KOPT-K1 (cell line): ENCODE data around the gene NPFFR1.

Source experiments
- H3K27ac ChIP-seq: fragments of 200-600 bp; sonication (generic); 2 replicates; pipeline ENCODE4 v1.5.1; 2016; ENCODE audit warnings: antibody characterized with exemption, mild to moderate bottlenecking, low read depth, low read length; ENCODE audit not compliant: poor library complexity, severe bottlenecking
- H3K36me3 ChIP-seq: fragments of 200-600 bp; sonication (generic); 2 replicates; pipeline ENCODE4 v1.5.1; 2017; ENCODE audit warnings: antibody characterized with exemption, mild to moderate bottlenecking, low read length, moderate library complexity; ENCODE audit not compliant: insufficient read depth
- H3K9me3 ChIP-seq: fragments of 200-600 bp; sonication (generic); 2 replicates; pipeline ENCODE4 v1.5.1; 2017; ENCODE audit warnings: antibody characterized with exemption, low read length, mild to moderate bottlenecking; ENCODE audit not compliant: insufficient read depth, poor library complexity, severe bottlenecking

The NPFFR1 gene

DNA sequence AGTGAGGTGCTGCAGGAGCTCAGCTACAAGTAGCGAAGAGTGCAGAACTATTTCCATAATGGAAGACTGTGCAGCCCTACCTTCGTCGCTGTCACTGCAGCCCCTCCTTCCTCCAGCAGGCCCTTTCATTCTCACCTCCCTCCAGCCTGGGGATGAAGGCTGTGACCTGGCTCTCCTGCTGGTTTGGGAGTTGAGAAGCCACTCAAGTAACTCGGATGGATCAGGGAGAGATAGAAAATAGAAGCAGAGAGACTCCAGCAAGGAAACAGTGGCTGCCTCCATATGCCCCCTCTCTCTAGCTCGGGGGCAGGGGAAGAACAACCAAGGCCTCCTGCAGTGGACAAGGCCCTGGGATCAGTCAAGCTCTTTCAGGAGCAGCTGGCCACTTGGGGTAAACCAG, 37.4 kb upstream of the NPFFR1 start:
- H3K9me3 ChIP-seq: no peaks in the 10 kb centered on the region
- H3K27ac ChIP-seq: no peak overlapping the region
- peaks cover 12% of the 10 kb centered on the region; the same call in 1 of the 2 replicates for H3K36me3 ChIP-seq

DNA sequence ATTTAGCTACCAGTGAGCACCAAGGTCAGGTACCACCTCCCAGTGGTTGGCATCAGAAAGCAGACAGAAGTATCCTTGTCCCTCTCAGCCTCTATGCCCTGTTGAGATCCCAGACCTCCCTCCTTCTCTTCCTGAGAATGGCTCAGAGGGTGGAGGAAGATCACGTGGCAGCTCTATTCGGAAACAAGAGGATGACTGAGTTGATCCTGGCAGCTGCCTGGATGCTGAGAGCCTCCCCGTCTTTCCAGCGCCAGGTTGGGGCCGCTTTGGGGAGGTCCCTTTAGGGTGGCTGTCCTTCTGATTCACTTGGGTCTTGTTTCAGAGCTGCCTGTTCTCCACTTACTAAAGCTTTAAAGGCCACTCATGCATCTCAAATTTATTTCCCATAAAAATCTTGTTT, 36.9 kb upstream of the NPFFR1 start:
- Histone ChIP-seq H3K36me3 (peaks cover 12% of the 10 kb centered on the region; the same call in 1 of the 2 replicates), H3K9me3 (no peaks in the 10 kb centered on the region), H3K27ac (no peak overlapping the region)

- Histone ChIP-seq H3K27ac (no peak overlapping the region), H3K9me3 (no peaks in the 10 kb centered on the region), H3K36me3 (peaks cover 12% of the 10 kb centered on the region; the same call in 1 of the 2 replicates)
Observed at GRCh38 chr10:70319824-70320223, 36.0 kb upstream of the NPFFR1 start.

DNA sequence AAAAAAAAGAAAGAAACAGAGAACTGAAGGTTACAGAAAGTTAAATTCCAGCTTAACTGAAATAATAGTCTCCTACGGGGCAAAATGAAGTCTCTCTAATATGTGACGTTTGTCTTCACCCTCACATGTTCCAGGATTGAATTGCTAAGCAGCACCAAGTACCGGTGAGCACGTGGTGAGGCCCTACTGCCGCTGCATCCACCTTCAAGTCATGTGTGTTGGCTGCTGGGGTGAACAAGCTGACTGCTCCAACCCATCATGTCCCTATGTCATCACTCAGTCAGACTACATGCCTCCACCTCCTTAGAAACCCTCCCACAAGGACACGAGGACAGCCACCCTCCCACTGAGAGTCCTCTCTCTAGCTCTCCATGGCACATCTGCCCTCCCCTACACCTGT, 35.4 kb upstream of the NPFFR1 start:
- Histone ChIP-seq H3K27ac (no peak overlapping the region), H3K36me3 (peaks cover 12% of the 10 kb centered on the region; the same call in 1 of the 2 replicates), H3K9me3 (no peaks in the 10 kb centered on the region)

GRCh38 chr10:70317943-70318318, 34.1 kb upstream of the NPFFR1 start:
- Histone ChIP-seq H3K9me3 (no peaks in the 10 kb centered on the region), H3K27ac (no peak overlapping the region), H3K36me3 (peaks cover 12% of the 10 kb centered on the region; the same call in 1 of the 2 replicates)

GRCh38 chr10:70317272-70317942, 33.6 kb upstream of the NPFFR1 start:
- no peak overlapping the region for H3K27ac ChIP-seq
- H3K36me3 ChIP-seq: peaks cover 12% of the 10 kb centered on the region; the same call in 1 of the 2 replicates
- no peaks in the 10 kb centered on the region for H3K9me3 ChIP-seq

GRCh38 chr10:70315815-70316214, 32.0 kb upstream of the NPFFR1 start:
- H3K9me3 ChIP-seq: no peaks in the 10 kb centered on the region
- no peaks in the 10 kb centered on the region; the same call in 1 of the 2 replicates for H3K36me3 ChIP-seq
- H3K27ac ChIP-seq: no peak overlapping the region

GRCh38 chr10:70315276-70315675, 31.5 kb upstream of the NPFFR1 start:
- Histone ChIP-seq H3K36me3 (no peaks in the 10 kb centered on the region; the same call in 1 of the 2 replicates), H3K9me3 (no peaks in the 10 kb centered on the region), H3K27ac (no peak overlapping the region)

GRCh38 chr10:70312972-70313371, 29.2 kb upstream of the NPFFR1 start:
- no peaks in the 10 kb centered on the region for H3K36me3 ChIP-seq
- no peak overlapping the region for H3K27ac ChIP-seq

GRCh38 chr10:70312249-70312648, 28.4 kb upstream of the NPFFR1 start:
- Histone ChIP-seq H3K36me3 (no peaks in the 10 kb centered on the region), H3K27ac (no peak overlapping the region), H3K9me3 (no peaks in the 10 kb centered on the region)

More at GRCh38 chr10:70312972-70313371, 29.2 kb upstream of the NPFFR1 start:
- no peaks in the 10 kb centered on the region for H3K9me3 ChIP-seq

DNA sequence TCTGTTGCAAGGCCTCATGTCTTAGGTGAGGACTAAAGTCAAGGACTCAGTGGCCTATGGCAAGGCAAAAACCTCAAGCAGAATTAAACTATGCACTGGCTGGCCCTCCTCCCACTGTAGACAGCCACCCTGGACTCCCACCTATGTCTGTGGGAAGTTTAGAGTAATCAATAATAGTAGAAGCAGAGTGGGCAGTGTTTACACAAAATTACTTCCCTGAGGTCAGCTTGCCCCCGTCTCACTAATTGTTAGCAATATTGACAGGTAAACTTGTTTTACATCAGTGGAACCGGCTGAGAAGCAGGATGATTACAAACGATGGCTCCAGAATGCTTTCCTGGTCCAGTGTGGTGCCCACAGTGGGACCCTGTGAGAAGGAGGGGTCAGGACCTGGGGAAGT, 27.9 kb upstream of the NPFFR1 start:
- H3K27ac ChIP-seq: no peak overlapping the region
- H3K9me3 ChIP-seq: no peaks in the 10 kb centered on the region

GRCh38 chr10:70309661-70310060, 25.9 kb upstream of the NPFFR1 start:
- Histone ChIP-seq H3K27ac (no peak overlapping the region), H3K9me3 (no peaks in the 10 kb centered on the region), H3K36me3 (no peaks in the 10 kb centered on the region)

More for the DNA sequence above, 27.9 kb upstream of the NPFFR1 start:
- H3K36me3 ChIP-seq: no peaks in the 10 kb centered on the region

DNA sequence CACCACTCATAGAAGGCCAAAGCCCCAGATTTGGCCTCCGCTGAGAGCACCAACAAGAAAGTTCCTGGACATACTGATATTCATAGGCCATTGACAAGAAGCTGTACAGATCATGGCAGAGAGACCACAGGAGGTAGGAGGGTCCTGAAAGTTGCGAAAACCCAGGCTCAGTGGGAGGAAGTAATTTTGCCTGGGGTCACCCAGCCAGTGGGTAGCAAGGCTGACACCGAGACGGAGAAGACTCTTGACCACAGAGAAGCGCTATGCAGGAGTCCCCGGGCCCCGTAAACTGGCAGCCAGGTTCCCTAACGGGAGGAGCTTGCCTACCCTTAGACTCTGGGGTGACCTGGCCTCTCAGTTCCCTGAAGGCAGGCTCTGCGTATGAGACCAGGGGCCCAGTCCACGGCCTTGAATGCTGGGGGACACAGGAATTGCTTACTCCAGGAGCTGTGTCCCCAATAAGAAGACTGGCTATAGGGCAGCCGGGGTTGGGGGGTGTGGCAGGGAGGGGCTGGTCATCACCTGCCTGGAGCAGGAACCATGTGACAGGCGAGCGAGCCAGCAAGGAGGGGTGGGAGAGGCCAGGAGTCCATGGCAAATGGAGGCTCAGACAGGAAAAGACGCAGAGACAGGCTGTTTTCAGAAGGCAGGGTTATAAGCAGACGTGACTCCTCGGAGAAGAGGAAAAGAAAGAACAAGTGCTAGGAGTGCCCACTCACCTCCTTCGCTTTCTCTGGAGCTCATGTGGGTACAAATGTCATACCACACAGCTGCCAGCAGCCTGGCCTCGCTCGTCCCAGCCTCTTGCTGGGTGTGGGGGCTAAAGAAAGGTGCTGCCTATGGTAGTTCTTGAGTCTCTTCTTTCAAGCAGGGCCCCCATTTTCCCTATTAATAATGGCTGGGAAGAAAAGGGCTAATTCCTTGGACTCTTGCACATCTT, 24.6 kb upstream of the NPFFR1 start:
- H3K27ac ChIP-seq: no peak overlapping the region
- no peaks in the 10 kb centered on the region for H3K9me3 ChIP-seq
- H3K36me3 ChIP-seq: no peaks in the 10 kb centered on the region

GRCh38 chr10:70306886-70307520, 23.2 kb upstream of the NPFFR1 start:
- Histone ChIP-seq H3K36me3 (no peaks in the 10 kb centered on the region), H3K27ac (no peak overlapping the region), H3K9me3 (no peaks in the 10 kb centered on the region)

DNA sequence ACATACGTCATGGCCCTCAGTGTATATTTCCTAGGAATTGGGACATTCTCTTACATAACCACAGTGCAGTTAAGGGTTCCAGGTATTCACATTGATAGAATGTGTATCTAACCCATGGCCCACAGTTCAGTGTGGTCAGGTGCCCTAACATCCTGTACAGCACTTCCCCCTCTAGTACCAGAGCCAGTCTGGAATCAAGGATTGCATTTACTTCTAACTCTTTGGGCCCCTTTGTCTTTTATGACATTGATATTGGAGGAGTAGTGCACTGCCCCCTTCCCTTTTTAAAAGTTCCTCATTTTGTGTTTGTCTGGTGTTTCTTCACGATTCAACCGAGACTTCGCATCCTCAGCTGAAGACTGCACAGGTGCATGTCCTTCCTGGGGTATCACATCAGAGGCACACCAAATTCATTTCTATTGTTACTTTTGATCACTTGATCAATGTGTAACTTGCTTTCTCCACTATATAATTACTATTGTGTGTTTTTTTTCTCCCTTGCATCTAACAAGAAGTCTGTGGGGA, 22.4 kb upstream of the NPFFR1 start:
- no peaks in the 10 kb centered on the region for H3K36me3 ChIP-seq
- no peaks in the 10 kb centered on the region for H3K9me3 ChIP-seq
- no peak overlapping the region for H3K27ac ChIP-seq
